Mammary epithelial cell (primary cell): ENCODE data around the gene SLC5A5.

Experiments used
- CTCF ChIP-seq, 2 donors: IDR thresholded peaks in 1 of 2; conservative IDR thresholded peaks in 1 of 2; 2 replicates each; pipeline ENCODE4 v1.5.1; 2011 to 2012; ENCODE audit warnings: inconsistent platforms in 2 of 2, low read length in 2 of 2, mild to moderate bottlenecking in 2 of 2, control low read depth in 1 of 2, low read depth in 1 of 2; ENCODE audit not compliant: insufficient read depth in 1 of 2; ENCODE audit errors: extremely low read depth in 1 of 2
- EZH2 ChIP-seq: IDR thresholded peaks from 2 replicates; pipeline ENCODE4 v1.6.1; 2012; ENCODE audit warnings: low read length, inconsistent platforms, borderline replicate concordance

- TF ChIP-seq EZH2 (no peak), CTCF (conservative IDR thresholded peaks at IDR 0.05 in 1 of 2, IDR thresholded peaks at IDR 0.05 in 1 of 2; ENCODE audit: extremely low read depth in 1 of 2, insufficient read depth in 1 of 2, low read depth in 1 of 2, low read length in 2 of 2) (no peak)
Observed at GRCh38 chr19:17877696-17878095, 6.0 kb downstream of the SLC5A5 start.
